A549 (cell line): ENCODE measurements around the gene MVD. TPM values are rescaled to one million over a fixed set of nuclear protein-coding genes. Genes with fewer than 3 reads are reported as not detected.
"Not testable (repeated sequence)": the region's sequence is repeated elsewhere in the genome, so short reads cannot be mapped to it uniquely, and the experiment has no call there.

Experiments used
- ATAC-seq, 2 experiments: fragments of 200-7000 bp in 1 of 2; fragments of >200 bp in 1 of 2; cut with Nextera tagmentation in 1 of 2; cut with Tn5 transposase in 1 of 2; 3 replicates each; pipeline versions ENCODE4 v1.8.0 to v1.9.1; 2018 to 2020; ENCODE audit warnings: mild to moderate bottlenecking in 1 of 2, moderate library complexity in 1 of 2
- CTCF ChIA-PET: fragments of 300-600 bp; sonication (Branson Sonifier 250); formaldehyde crosslinking; extraction: SDS; loops from one replicate; lab custom pipeline; 2021; ENCODE audit warnings: antibody characterized with exemption, inconsistent platforms; lab: Yijun Ruan, JAX
- POLR2A ChIA-PET: fragments of 350-600 bp; formaldehyde crosslinking; extraction: SDS; loops from one replicate; lab custom pipeline; 2021; ENCODE audit warnings: antibody characterized with exemption, inconsistent platforms; lab: Yijun Ruan, JAX
- DNase-seq, 2 experiments: peaks; one replicate each; pipeline versions ENCODE4 v3.0.0 to v3.0.0-alpha.2; 2011 to 2016; ENCODE audit warnings: low read depth in 1 of 2, low spot score in 1 of 2
- FAIRE-seq: peaks from 2 replicates; lab custom pipeline; 2011; peaks lifted over from hg19 to GRCh38; lab: Jason Lieb, UNC
- H3K27ac ChIP-seq, 2 experiments: fragments of >200 bp; sonication (Bioruptor Twin); formaldehyde crosslinking; 3 replicates each; pipeline ENCODE4 v1.5.1; 2016 to 2017
- H3K4me1 ChIP-seq: fragments of >200 bp; sonication (Bioruptor Twin); formaldehyde crosslinking; 3 replicates; pipeline ENCODE4 v1.6.1; 2016
- H3K4me2 ChIP-seq: fragments of >200 bp; sonication (Bioruptor Twin); formaldehyde crosslinking; 3 replicates; pipeline ENCODE4 v1.6.1; 2016
- H3K4me3 ChIP-seq: fragments of >200 bp; sonication (Bioruptor Twin); formaldehyde crosslinking; 3 replicates; pipeline ENCODE4 v1.5.1; 2016
- H3K9me3 ChIP-seq: fragments of >200 bp; sonication (Bioruptor Twin); formaldehyde crosslinking; 3 replicates; pipeline ENCODE4 v1.6.1; 2016
- BHLHE40 ChIP-seq: IDR thresholded peaks from 2 replicates; pipeline ENCODE4 v1.6.1; 2012; ENCODE audit warnings: low read depth, low read length, inconsistent platforms
- CBX2 ChIP-seq: fragments of 200-600 bp; sonication (generic); IDR thresholded peaks from 2 replicates; pipeline ENCODE4 v1.6.1; 2016; ENCODE audit warnings: low read depth, mild to moderate bottlenecking, borderline replicate concordance
- CEBPB ChIP-seq, 2 experiments: fragments of >200 bp in 1 of 2; sonication (Bioruptor Twin) in 1 of 2; formaldehyde crosslinking in 1 of 2; IDR thresholded peaks; 2 replicates each; pipeline ENCODE4 v1.6.1; 2012 to 2016
- EHMT2 ChIP-seq: fragments of 200-600 bp; sonication (generic); IDR thresholded peaks from 2 replicates; pipeline ENCODE4 v1.6.1; 2016; ENCODE audit warnings: antibody characterized with exemption, low read depth, mild to moderate bottlenecking, moderate library complexity
- FOSB ChIP-seq: fragments of 250-450 bp; sonication (Bioruptor Pico); IDR thresholded peaks from 2 replicates; pipeline ENCODE4 v1.5.0; 2020; ENCODE audit warnings: mild to moderate bottlenecking, moderate library complexity
- GATA3 ChIP-seq: IDR thresholded peaks from 2 replicates; pipeline ENCODE4 v1.6.1; 2012; ENCODE audit warnings: borderline replicate concordance
- HOXB5 ChIP-seq: fragments of 250-450 bp; sonication (Bioruptor Pico); IDR thresholded peaks from 2 replicates; pipeline ENCODE4 v1.5.0; 2020; ENCODE audit warnings: mild to moderate bottlenecking, moderate library complexity
- JUN ChIP-seq, 2 experiments: fragments of >200 bp; sonication (Bioruptor Twin); formaldehyde crosslinking; IDR thresholded peaks; 2 replicates in 1 of 2; 3 replicates in 1 of 2; pipeline ENCODE4 v1.6.1; 2016 to 2017
- KDM1A ChIP-seq: fragments of 200-600 bp; sonication (generic); IDR thresholded peaks from 2 replicates; pipeline ENCODE4 v1.6.1; 2016; ENCODE audit warnings: low read depth, mild to moderate bottlenecking
- KDM5A ChIP-seq: fragments of 200-600 bp; sonication (generic); IDR thresholded peaks from 2 replicates; pipeline ENCODE4 v1.6.1; 2016; ENCODE audit warnings: antibody characterized with exemption, mild to moderate bottlenecking
- MAFK ChIP-seq: fragments of 450-650 bp; IDR thresholded peaks from 2 replicates; pipeline ENCODE4 v1.6.1; 2014; ENCODE audit not compliant: partially characterized antibody
- MAX ChIP-seq: IDR thresholded peaks from 2 replicates; pipeline ENCODE4 v1.6.1; 2012
- MYC ChIP-seq: IDR thresholded peaks from 2 replicates; pipeline ENCODE4 v1.6.1; 2012; ENCODE audit warnings: mild to moderate bottlenecking, inconsistent platforms, low read length, improper control_type of control experiment, borderline replicate concordance
- PBX3 ChIP-seq: IDR thresholded peaks from 2 replicates; pipeline ENCODE4 v1.6.1; 2012
- PHF8 ChIP-seq: fragments of 200-600 bp; sonication (generic); IDR thresholded peaks from 2 replicates; pipeline ENCODE4 v1.6.1; 2016; ENCODE audit warnings: low read depth, mild to moderate bottlenecking, antibody characterized with exemption, moderate library complexity, borderline replicate concordance
- RCOR1 ChIP-seq: fragments of 150-350 bp; IDR thresholded peaks from 2 replicates; pipeline ENCODE4 v1.6.1; 2014; ENCODE audit warnings: antibody characterized with exemption, low read length, low read depth
- RFX5 ChIP-seq: fragments of 450-650 bp; IDR thresholded peaks from 2 replicates; pipeline ENCODE4 v1.7.1; 2014; ENCODE audit warnings: antibody characterized with exemption, mild to moderate bottlenecking, moderate library complexity
- TP53 ChIP-seq: fragments of 250-450 bp; sonication (Bioruptor Pico); IDR thresholded peaks from 2 replicates; pipeline ENCODE4 v1.5.0; 2021; ENCODE audit warnings: mild to moderate bottlenecking, moderate library complexity
- ZC3H11A ChIP-seq: fragments of 450-650 bp; IDR thresholded peaks from 2 replicates; pipeline ENCODE4 v1.6.1; 2014; ENCODE audit warnings: antibody characterized with exemption, mild to moderate bottlenecking
- ZFP36 ChIP-seq: fragments of 450-650 bp; IDR thresholded peaks from 2 replicates; pipeline ENCODE4 v1.6.1; 2014; ENCODE audit warnings: borderline replicate concordance; ENCODE audit not compliant: partially characterized antibody
- ZNF302 ChIP-seq: fragments of 250-450 bp; sonication (Bioruptor Pico); IDR thresholded peaks from 2 replicates; pipeline ENCODE4 v1.9.0; 2021; ENCODE audit warnings: inconsistent platforms, mild to moderate bottlenecking, moderate library complexity
- ZSCAN20 ChIP-seq: fragments of 250-450 bp; sonication (Bioruptor Pico); IDR thresholded peaks from 2 replicates; pipeline ENCODE4 v1.8.0; 2022; ENCODE audit warnings: mild to moderate bottlenecking, moderate library complexity
- WGBS: methylation state at CpG from one replicate; pipeline ENCODE4 v1.1.6; 2017; ENCODE audit errors: missing lambda C conversion rate; 5-methylcytosine and 5-hydroxymethylcytosine counted together
- polyA plus RNA-seq, 4 experiments: library from polyadenylated mRNA; depleted of rRNA in 3 of 4; stranded (reverse); fragments of >200 nt; fragmentation: RNase III in 1 of 4; extraction: RNeasy Plus Mini Kit Qiagen cat#74134 plus additional on column Dnase treatment in 1 of 4; gene quantifications; 2 replicates in 3 of 4; 3 replicates in 1 of 4; pipeline ENCODE4 v1.2.3, GENCODE V29; 2011 to 2017
- TF ChIP-seq, protein P1 (sequence below): IDR thresholded peaks from 2 replicates; pipeline ENCODE4 v1.6.1; 2012; ENCODE audit warnings: low read depth, borderline replicate concordance
- TF ChIP-seq, protein P2 (sequence below): fragments of >200 bp; sonication (Bioruptor Twin); formaldehyde crosslinking; IDR thresholded peaks from 3 replicates; pipeline ENCODE4 v1.6.1; 2016
- TF ChIP-seq, protein P3 (sequence below): fragments of 150-350 bp; IDR thresholded peaks from 2 replicates; pipeline ENCODE4 v1.6.1; 2014; ENCODE audit warnings: low read depth, mild to moderate bottlenecking, low read length

The MVD gene
- polyA plus RNA-seq, 2 of the 4 experiments (the other 2 are of a cell fraction), result 5.8 to 43.1 TPM

GRCh38 chr16:88610080-88610479 is 52.8 kb downstream of the MVD start (continued):
- TF ChIP-seq KDM5A (no peak), MAX (no peak), ZC3H11A (no peak), GATA3 (no peak), MYC (no peak), CEBPB (IDR thresholded peaks at IDR 0.05) (no peak), EHMT2 (no peak), RFX5 (no peak), FOSB (CRISPR knock-in tag) (no peak), TP53 (CRISPR knock-in tag) (no peak), PBX3 (no peak), RCOR1 (no peak)
- TF ChIP-seq, protein P1, sequence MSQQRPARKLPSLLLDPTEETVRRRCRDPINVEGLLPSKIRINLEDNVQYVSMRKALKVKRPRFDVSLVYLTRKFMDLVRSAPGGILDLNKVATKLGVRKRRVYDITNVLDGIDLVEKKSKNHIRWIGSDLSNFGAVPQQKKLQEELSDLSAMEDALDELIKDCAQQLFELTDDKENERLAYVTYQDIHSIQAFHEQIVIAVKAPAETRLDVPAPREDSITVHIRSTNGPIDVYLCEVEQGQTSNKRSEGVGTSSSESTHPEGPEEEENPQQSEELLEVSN, result no peak

- POLR2A ChIA-PET, ATAC-seq, H3K27ac ChIP-seq, FAIRE-seq, H3K4me3 ChIP-seq, H3K9me3 ChIP-seq, DNase-seq, H3K4me2 ChIP-seq, H3K4me1 ChIP-seq: not testable (repeated sequence)
- 97% methylated on average over 8 of the region's 8 CpGs for WGBS
- CTCF ChIA-PET, result interaction anchor here (0.9 kb wide), 2 partner anchors 8 to 23 kb away, joined by 3 read pairs; no protein-coding TSS in a partner anchor
Observed at GRCh38 chr16:88609426-88609825, 53.5 kb downstream of the MVD start.

- WGBS, result 83% methylated on average over 6 of the region's 6 CpGs
- FAIRE-seq, result no peak
- ATAC-seq, result no peak
- no peaks in the 10 kb centered on the region for H3K4me1 ChIP-seq
- no peak overlapping the region for H3K4me2 ChIP-seq
- ChIA-PET POLR2A (no interaction called here), CTCF (no interaction called here)
- no peak overlapping the region for H3K27ac ChIP-seq
- TF ChIP-seq, protein P2, sequence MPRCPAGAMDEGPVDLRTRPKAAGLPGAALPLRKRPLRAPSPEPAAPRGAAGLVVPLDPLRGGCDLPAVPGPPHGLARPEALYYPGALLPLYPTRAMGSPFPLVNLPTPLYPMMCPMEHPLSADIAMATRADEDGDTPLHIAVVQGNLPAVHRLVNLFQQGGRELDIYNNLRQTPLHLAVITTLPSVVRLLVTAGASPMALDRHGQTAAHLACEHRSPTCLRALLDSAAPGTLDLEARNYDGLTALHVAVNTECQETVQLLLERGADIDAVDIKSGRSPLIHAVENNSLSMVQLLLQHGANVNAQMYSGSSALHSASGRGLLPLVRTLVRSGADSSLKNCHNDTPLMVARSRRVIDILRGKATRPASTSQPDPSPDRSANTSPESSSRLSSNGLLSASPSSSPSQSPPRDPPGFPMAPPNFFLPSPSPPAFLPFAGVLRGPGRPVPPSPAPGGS, result no peak
- TF ChIP-seq CBX2 (no peak), RCOR1 (no peak), JUN (IDR thresholded peaks at IDR 0.05) (no peak), PBX3 (no peak), ZSCAN20 (CRISPR knock-in tag) (no peak), PHF8 (no peak), ZNF302 (CRISPR knock-in tag) (no peak), KDM1A (no peak), HOXB5 (CRISPR knock-in tag) (no peak), BHLHE40 (no peak), ZFP36 (no peak), MAFK (no peak)
- TF ChIP-seq, protein P3, sequence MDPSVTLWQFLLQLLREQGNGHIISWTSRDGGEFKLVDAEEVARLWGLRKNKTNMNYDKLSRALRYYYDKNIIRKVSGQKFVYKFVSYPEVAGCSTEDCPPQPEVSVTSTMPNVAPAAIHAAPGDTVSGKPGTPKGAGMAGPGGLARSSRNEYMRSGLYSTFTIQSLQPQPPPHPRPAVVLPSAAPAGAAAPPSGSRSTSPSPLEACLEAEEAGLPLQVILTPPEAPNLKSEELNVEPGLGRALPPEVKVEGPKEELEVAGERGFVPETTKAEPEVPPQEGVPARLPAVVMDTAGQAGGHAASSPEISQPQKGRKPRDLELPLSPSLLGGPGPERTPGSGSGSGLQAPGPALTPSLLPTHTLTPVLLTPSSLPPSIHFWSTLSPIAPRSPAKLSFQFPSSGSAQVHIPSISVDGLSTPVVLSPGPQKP, result no peak
- no peak for DNase-seq
- no peak overlapping the region for H3K4me3 ChIP-seq
- no peaks in the 10 kb centered on the region for H3K9me3 ChIP-seq
Observed at GRCh38 chr16:88608076-88608475, 54.8 kb downstream of the MVD start.
